Heart left ventricle (tissue), 13 donors: ENCODE measurements around the gene PCDHGA1.

Source experiments
- POLR2A ChIP-seq, 2 donors: fragments of 450-650 bp; IDR thresholded peaks; one replicate each; pipeline ENCODE4 v1.6.1; 2017; ENCODE audit warnings: antibody characterized with exemption in 2 of 2, mild to moderate bottlenecking in 2 of 2, moderate library complexity in 2 of 2
- TF ChIP-seq, protein P1 (sequence below), 12 donors: fragments of 200-600 bp; sonication (generic) in 4 of 12; IDR thresholded peaks; one replicate each; pipeline versions ENCODE4 v1.5.0 to v1.8.0; 2018 to 2022; ENCODE audit warnings: antibody characterized with exemption in 12 of 12, mild to moderate bottlenecking in 5 of 12
- donor health status: ischemic (EF 13 %, LVEDD 7.1; RV severe dilation, severe dysfunction).
- donor health status: DM: no; HTN: yes; CAD: no.
- donor health status: DM: no; HTN: no; CAD: no.
- donor health status: ischemic (EF 25% LVEDD 6.9; RV normal size, moderate dysfunction).
- donor health status: ischemic (EF 25% LVEDD 5.7; RV mildly dilated, moderate dysfunction).
- donor health status: ischemic (EF 35%, LVEDD 5.7; RV mildly dilated, moderate dysfunction).
- donor health status: nonischemic (EF 11% LVEDD 7.7; RV severe dilation, severe dysfunction).
- donor health status: DM: yes; HTN: yes; CAD: no.
- donor health status: PGD.
- donor health status: ischemic (EF 29% LVEDD 5.4; RV normal size, mild dysfunction).
- donor health status: nonischemic (EF 23%, LVEDD 6.1; RV moderate dilation, normal function).

DNA sequence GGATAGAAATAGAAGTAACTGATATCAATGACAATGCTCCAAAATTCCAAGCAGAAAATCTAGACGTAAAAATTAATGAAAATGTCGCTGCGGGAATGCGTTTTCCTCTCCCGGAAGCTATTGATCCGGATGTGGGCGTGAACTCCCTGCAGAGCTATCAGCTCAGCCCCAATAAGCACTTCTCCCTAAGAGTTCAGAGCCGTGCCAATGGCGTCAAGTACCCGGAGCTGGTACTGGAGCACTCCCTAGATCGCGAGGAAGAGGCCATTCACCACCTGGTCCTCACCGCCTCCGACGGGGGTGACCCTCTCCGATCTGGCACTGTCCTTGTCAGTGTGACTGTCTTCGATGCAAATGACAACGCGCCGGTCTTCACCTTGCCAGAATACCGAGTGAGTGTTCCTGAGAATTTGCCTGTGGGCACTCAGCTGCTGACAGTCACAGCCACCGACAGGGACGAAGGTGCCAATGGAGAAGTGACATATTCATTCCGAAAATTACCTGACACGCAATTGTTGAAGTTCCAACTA, 83.3 kb downstream of the PCDHGA1 start:
- TF ChIP-seq, protein P1, sequence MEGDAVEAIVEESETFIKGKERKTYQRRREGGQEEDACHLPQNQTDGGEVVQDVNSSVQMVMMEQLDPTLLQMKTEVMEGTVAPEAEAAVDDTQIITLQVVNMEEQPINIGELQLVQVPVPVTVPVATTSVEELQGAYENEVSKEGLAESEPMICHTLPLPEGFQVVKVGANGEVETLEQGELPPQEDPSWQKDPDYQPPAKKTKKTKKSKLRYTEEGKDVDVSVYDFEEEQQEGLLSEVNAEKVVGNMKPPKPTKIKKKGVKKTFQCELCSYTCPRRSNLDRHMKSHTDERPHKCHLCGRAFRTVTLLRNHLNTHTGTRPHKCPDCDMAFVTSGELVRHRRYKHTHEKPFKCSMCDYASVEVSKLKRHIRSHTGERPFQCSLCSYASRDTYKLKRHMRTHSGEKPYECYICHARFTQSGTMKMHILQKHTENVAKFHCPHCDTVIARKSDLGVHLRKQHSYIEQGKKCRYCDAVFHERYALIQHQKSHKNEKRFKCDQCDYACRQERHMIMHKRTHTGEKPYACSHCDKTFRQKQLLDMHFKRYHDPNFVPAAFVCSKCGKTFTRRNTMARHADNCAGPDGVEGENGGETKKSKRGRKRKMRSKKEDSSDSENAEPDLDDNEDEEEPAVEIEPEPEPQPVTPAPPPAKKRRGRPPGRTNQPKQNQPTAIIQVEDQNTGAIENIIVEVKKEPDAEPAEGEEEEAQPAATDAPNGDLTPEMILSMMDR (IDR thresholded peaks at IDR 0.05), result no peak
- no peak for TF ChIP-seq POLR2A (IDR thresholded peaks at IDR 0.05)
